Ovary (tissue), 3 donors: ENCODE data around the gene AGAP9.
"Not testable (repeated sequence)": the region's sequence is repeated elsewhere in the genome, so short reads cannot be mapped to it uniquely, and the experiment has no call there.

Source experiments
- EP300 ChIP-seq: sonication (generic); formaldehyde crosslinking; IDR thresholded peaks from one replicate; pipeline ENCODE4 v1.6.1; 2017; ENCODE audit warnings: antibody characterized with exemption
- POLR2A ChIP-seq: fragments of 450-650 bp; IDR thresholded peaks from one replicate; pipeline ENCODE4 v1.6.1; 2017; ENCODE audit warnings: antibody characterized with exemption, mild to moderate bottlenecking, moderate library complexity
- TF ChIP-seq, protein P1 (sequence below), 3 donors: fragments of 450-650 bp in 2 of 3; fragments of 200-600 bp in 1 of 3; IDR thresholded peaks; one replicate each; pipeline versions ENCODE4 v1.5.1 to v1.8.0; 2016 to 2022; ENCODE audit warnings: antibody characterized with exemption in 3 of 3, mild to moderate bottlenecking in 1 of 3
- donor health status: DM: no; HTN: no; CAD: no.

DNA sequence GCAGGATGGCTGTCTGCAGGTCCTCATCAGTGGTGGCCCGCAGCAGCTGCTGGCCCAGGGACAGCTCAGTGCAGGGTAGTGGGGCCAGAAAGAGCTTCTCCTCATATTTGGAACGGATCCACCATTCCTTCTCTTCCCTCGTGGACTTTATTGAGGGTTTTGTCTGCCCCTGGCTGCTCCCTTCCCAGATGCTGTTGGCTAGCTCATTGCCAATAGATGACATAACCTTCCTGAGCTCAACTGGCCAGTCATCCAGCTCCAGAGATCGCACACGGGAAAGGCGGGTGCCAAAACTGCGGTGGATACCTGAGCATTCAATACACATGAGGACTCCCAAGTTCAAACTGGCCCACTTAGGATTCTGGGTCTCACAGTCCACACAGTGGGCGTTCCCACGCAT is 21.1 kb downstream of the AGAP9 start:
- TF ChIP-seq, protein P1, sequence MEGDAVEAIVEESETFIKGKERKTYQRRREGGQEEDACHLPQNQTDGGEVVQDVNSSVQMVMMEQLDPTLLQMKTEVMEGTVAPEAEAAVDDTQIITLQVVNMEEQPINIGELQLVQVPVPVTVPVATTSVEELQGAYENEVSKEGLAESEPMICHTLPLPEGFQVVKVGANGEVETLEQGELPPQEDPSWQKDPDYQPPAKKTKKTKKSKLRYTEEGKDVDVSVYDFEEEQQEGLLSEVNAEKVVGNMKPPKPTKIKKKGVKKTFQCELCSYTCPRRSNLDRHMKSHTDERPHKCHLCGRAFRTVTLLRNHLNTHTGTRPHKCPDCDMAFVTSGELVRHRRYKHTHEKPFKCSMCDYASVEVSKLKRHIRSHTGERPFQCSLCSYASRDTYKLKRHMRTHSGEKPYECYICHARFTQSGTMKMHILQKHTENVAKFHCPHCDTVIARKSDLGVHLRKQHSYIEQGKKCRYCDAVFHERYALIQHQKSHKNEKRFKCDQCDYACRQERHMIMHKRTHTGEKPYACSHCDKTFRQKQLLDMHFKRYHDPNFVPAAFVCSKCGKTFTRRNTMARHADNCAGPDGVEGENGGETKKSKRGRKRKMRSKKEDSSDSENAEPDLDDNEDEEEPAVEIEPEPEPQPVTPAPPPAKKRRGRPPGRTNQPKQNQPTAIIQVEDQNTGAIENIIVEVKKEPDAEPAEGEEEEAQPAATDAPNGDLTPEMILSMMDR (IDR thresholded peaks at IDR 0.05), result not testable (repeated sequence)
- not testable (repeated sequence) for TF ChIP-seq EP300, POLR2A
